ENCODE results near the gene DEPP1. TPM values are rescaled to one million over a fixed set of nuclear protein-coding genes. Genes with fewer than 3 reads are reported as not detected.

DEPP1 gene
- total and polyA plus RNA-seq, 2 donors (not counting 3 experiments of a cell fraction or from before 2014, with no cell fraction given), result 364 to 951 TPM

- Histone ChIP-seq H4K20me1 (replicated peaks; ENCODE audit: control insufficient read depth, extremely low read depth, insufficient read depth, low read length) (no peaks in the 10 kb centered on the region), H3K36me3 (ENCODE audit: control insufficient read depth in 2 of 2, extremely low read depth in 1 of 2, insufficient read depth in 2 of 2, low read length in 2 of 2) (no peaks in the 10 kb centered on the region), H3K9me3 (replicated peaks; ENCODE audit: control insufficient read depth, insufficient read depth, low read length) (no peaks in the 10 kb centered on the region), H3K9ac (replicated peaks; ENCODE audit: extremely low read depth, insufficient read depth, low read length) (no peak overlapping the region), H3K27me3 (ENCODE audit: control insufficient read depth in 2 of 2, insufficient read depth in 2 of 2, low read length in 2 of 2) (no peaks in the 10 kb centered on the region), H3K27ac (ENCODE audit: insufficient read depth, low read depth, low read length) (no peak overlapping the region), H3K4me1 (ENCODE audit: control insufficient read depth, extremely low read depth, insufficient read depth, low read length) (peaks cover 7% of the 10 kb centered on the region), H3K4me3 (replicated peaks in 1 of 3; ENCODE audit: insufficient read depth in 1 of 3, low read depth in 1 of 3, low read length in 3 of 3) (no peak overlapping the region), H3K79me2 (ENCODE audit: control insufficient read depth, insufficient read depth, low read length) (no peaks in the 10 kb centered on the region), H2AFZ (ENCODE audit: low read depth, low read length) (no peak overlapping the region), H3K9me1 (replicated peaks; ENCODE audit: control insufficient read depth, extremely low read depth, insufficient read depth, low read length) (no peaks in the 10 kb centered on the region), H3K4me2 (ENCODE audit: insufficient read depth, low read length) (no peak overlapping the region)
- FAIRE-seq (no peak), DNase-seq (ENCODE audit: low read depth, low spot score) (no peak)
- BruUV-seq (replicated peaks), result no TSS peak
- intact Hi-C loops (cut with micrococcal nuclease) (no loop called here), dilution Hi-C loops (cut with MboI; ENCODE audit: extremely low pct_ligation_motif_present, low sequenced_read_pairs) (no loop called here)
- TF ChIP-seq CTCF (IDR thresholded peaks at IDR 0.05; ENCODE audit: extremely low read depth in 1 of 2, insufficient read depth in 1 of 2, low read depth in 1 of 2, low read length in 2 of 2), result no peak
- no peak for TF ChIP-seq EZH2 (IDR thresholded peaks at IDR 0.05; ENCODE audit: borderline replicate concordance, low read depth, low read length, severe bottlenecking)
- no peak for TF ChIP-seq MAX (IDR thresholded peaks at IDR 0.05; ENCODE audit: insufficient read depth, insufficient read length)
- no peak for TF ChIP-seq FOS (IDR thresholded peaks at IDR 0.05; ENCODE audit: borderline replicate concordance, insufficient read depth, low read length)
- TF ChIP-seq JUN (IDR thresholded peaks at IDR 0.05; ENCODE audit: borderline replicate concordance, insufficient read depth, insufficient read length, low read depth), result no peak
- no peak for TF ChIP-seq POLR2AphosphoS5 (IDR thresholded peaks at IDR 0.05; ENCODE audit: insufficient read depth, low read depth, low read length)
- TF ChIP-seq MYC (IDR thresholded peaks at IDR 0.05; ENCODE audit: low read depth, low read length), result no peak
- TF ChIP-seq GATA2 (IDR thresholded peaks at IDR 0.05; ENCODE audit: insufficient read depth, insufficient read length, low read depth, low read length), result no peak
- TF ChIP-seq POLR2A (IDR thresholded peaks at IDR 0.05; ENCODE audit: low read depth, low read length), result no peak
- ChIA-PET CTCF (interaction anchor here (1.6 to 1.9 kb wide), 2 partner anchors 9 to 21 kb away, joined by 5 read pairs; no protein-coding TSS in a partner anchor), POLR2A (no interaction called here)
These were observed 24.6 kb downstream of the DEPP1 start for GRCh38 chr10:44954042-44954441.
